ENCODE results near the gene SLC10A6. TPM values are rescaled to one million over a fixed set of nuclear protein-coding genes. Genes with fewer than 3 reads are reported as not detected.
A peak's percentile ranks its signal among the peaks of the same experiment; 100 is the strongest.

SLC10A6 gene
- total RNA-seq, 1 donor from 2014 or later: 12.1 TPM

DNA sequence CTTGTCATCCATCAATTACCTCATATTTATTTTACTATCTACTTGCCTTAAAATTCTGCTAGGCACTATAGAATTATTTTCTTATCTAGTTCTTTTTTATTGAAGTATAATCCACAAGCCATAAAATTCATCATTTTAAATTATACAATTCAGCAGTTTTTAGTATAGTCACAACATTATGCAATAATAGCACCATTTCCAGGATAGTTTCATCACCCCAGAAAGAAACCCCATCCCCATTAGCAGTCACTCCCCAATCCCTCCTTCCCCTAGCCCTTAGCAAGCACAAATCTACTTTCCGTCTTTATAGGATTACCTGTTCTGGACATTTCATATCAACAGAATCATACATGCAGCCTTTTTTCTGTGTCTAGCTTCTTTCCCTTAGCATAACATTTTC lies 15.6 kb downstream of the SLC10A6 start:
- DNase-seq (ENCODE audit: low read depth): no peak
- no peaks in the 10 kb centered on the region for H3K36me3 ChIP-seq (ENCODE audit: control insufficient read depth, insufficient read depth, low read length)
- no peak for FAIRE-seq
- TF ChIP-seq, protein P1, sequence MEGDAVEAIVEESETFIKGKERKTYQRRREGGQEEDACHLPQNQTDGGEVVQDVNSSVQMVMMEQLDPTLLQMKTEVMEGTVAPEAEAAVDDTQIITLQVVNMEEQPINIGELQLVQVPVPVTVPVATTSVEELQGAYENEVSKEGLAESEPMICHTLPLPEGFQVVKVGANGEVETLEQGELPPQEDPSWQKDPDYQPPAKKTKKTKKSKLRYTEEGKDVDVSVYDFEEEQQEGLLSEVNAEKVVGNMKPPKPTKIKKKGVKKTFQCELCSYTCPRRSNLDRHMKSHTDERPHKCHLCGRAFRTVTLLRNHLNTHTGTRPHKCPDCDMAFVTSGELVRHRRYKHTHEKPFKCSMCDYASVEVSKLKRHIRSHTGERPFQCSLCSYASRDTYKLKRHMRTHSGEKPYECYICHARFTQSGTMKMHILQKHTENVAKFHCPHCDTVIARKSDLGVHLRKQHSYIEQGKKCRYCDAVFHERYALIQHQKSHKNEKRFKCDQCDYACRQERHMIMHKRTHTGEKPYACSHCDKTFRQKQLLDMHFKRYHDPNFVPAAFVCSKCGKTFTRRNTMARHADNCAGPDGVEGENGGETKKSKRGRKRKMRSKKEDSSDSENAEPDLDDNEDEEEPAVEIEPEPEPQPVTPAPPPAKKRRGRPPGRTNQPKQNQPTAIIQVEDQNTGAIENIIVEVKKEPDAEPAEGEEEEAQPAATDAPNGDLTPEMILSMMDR (IDR thresholded peaks at IDR 0.05; ENCODE audit: insufficient read depth, low read length, severe bottlenecking): no peak
- H3K4me3 ChIP-seq (ENCODE audit: low read depth, low read length): no peak overlapping the region
- H3K27me3 ChIP-seq (ENCODE audit: control insufficient read depth, insufficient read depth, low read length): no peaks in the 10 kb centered on the region

DNA sequence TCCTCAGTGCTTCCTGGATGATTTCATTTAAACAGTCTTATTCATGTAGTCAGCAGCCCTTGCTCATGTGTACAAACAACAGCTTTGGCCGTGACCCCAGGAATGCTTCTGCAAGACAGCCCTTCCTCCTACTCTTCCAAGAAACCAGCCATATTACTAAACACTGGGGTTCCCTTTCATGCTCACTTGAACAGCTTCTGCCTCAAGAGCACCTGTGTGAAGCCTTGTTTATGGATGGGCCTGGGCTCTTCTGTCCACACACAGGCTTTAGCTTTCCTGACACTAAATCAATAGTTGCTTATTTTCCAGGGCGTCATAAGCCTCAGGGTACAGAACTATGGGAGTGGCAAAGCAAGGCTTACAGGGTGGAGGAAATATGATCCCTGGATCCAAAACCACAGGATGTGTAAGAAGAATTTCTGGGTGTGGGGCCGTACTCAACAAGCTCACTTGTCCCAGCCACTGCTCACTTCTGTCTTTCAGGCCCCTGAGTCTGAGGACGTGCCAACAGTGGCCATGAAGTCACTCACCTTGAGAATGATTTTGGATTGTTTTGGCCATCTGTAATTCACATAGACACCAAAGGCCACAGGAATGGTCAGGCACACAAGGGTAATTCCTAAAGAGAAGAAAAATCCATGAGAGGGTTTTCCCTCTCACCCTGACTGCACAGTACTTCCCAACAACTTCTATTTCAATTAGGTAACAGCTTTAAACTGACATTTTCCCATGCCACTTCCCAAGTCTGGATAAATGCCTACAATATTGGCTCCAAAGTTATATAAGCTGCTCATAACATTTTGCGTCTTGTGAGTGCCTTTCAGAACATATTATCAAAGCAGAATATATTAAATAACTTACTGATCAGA lies 17.7 kb downstream of the SLC10A6 start:
- FAIRE-seq (peak; percentile 100), DNase-seq (ENCODE audit: low read depth) (peak; percentile 100)
- Histone ChIP-seq H3K36me3 (ENCODE audit: control insufficient read depth, insufficient read depth, low read length) (no peaks in the 10 kb centered on the region), H3K4me3 (ENCODE audit: low read depth, low read length) (no peak overlapping the region), H3K27me3 (ENCODE audit: control insufficient read depth, insufficient read depth, low read length) (no peaks in the 10 kb centered on the region)
- TF ChIP-seq, protein P1 (IDR thresholded peaks at IDR 0.05; ENCODE audit: insufficient read depth, low read length, severe bottlenecking): no peak

DNA sequence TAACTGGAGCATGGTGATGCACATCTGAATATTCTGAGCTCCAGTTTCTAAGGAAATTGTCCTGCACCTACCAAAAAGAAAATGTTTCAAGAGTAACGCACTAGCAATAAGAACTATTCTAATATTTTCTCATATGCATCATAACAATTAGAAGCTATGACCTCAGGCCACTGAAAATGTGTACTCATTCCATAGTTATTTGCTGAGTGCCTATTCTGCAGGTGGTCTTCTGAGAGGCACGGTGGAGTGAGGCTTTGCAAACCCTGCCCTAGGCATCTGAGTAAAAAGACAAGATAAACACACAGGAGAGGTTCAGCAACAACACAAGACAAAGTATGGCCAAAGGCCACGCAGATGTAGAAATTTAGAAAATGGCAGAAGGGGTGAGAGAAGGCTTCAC lies 23.7 kb downstream of the SLC10A6 start:
- Histone ChIP-seq H3K4me3 (ENCODE audit: low read depth, low read length) (no peak overlapping the region), H3K27me3 (ENCODE audit: control insufficient read depth, insufficient read depth, low read length) (no peaks in the 10 kb centered on the region), H3K36me3 (ENCODE audit: control insufficient read depth, insufficient read depth, low read length) (no peaks in the 10 kb centered on the region)
- FAIRE-seq (no peak), DNase-seq (ENCODE audit: low read depth) (peak; percentile 41)
- TF ChIP-seq, protein P1 (IDR thresholded peaks at IDR 0.05; ENCODE audit: insufficient read depth, low read length, severe bottlenecking): no peak

DNA sequence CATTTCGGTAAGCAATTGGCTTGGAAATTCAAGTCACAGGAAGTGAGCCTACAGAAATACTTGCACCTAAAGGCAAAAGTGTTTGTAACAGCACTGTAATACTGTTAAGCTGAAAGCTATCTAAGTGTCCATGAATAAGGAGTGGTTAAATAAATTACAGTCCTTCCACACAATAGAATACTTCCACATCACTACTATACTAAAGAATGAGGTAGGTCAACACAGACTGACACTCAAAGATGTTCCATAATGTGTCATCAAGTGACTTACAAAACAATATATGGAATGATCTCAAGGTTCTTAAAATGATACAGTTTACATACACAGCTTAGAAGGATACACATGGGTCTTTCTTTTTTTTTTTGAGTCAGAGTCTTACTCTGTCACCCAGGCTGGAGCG lies 27.0 kb downstream of the SLC10A6 start:
- no peaks in the 10 kb centered on the region for H3K36me3 ChIP-seq (ENCODE audit: control insufficient read depth, insufficient read depth, low read length)
- peak; percentile 66 for FAIRE-seq
- H3K4me3 ChIP-seq (ENCODE audit: low read depth, low read length): no peak overlapping the region
- TF ChIP-seq, protein P1 (IDR thresholded peaks at IDR 0.05; ENCODE audit: insufficient read depth, low read length, severe bottlenecking): no peak
- DNase-seq (ENCODE audit: low read depth): peak; percentile 60
- H3K27me3 ChIP-seq (ENCODE audit: control insufficient read depth, insufficient read depth, low read length): no peaks in the 10 kb centered on the region

DNA sequence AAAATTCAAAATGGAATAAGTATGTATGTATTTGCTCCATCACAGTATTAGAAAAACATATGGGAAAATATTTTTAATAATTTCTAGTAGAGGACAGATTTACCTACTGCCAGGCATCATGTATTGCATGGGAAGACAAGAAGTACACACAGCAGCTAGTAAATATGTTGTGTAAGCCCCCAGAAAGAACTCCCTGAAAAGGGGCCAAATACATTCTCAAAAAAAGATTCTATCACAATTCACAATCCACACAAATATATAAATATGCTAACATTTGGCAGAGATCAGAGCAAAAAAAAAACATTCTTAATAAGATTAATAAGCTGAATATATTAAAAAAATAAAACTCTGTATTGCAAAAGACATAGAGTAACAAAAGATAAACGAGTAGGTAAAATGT lies 28.0 kb downstream of the SLC10A6 start:
- DNase-seq (ENCODE audit: low read depth): no peak
- Histone ChIP-seq H3K27me3 (ENCODE audit: control insufficient read depth, insufficient read depth, low read length) (no peaks in the 10 kb centered on the region), H3K4me3 (ENCODE audit: low read depth, low read length) (no peak overlapping the region), H3K36me3 (ENCODE audit: control insufficient read depth, insufficient read depth, low read length) (no peaks in the 10 kb centered on the region)
- FAIRE-seq: no peak
- TF ChIP-seq, protein P1 (IDR thresholded peaks at IDR 0.05; ENCODE audit: insufficient read depth, low read length, severe bottlenecking): no peak
